Urinary bladder (tissue), 4 donors: Measurements from ENCODE around the gene HPS1. TPM values are rescaled to one million over a fixed set of nuclear protein-coding genes. Genes with fewer than 3 reads are reported as not detected.

Experiments used
- DNase-seq: peaks from one replicate; pipeline ENCODE4 v3.0.0-alpha.2; 2015; ENCODE audit errors: extremely low spot score
- H3K27ac ChIP-seq: one replicate; pipeline ENCODE4 v1.5.1; 2013; ENCODE audit warnings: low read depth, mild to moderate bottlenecking, moderate library complexity
- H3K36me3 ChIP-seq: one replicate; pipeline ENCODE4 v1.6.1; 2013; ENCODE audit warnings: mild to moderate bottlenecking, moderate library complexity; ENCODE audit not compliant: insufficient read depth
- H3K4me1 ChIP-seq: one replicate; pipeline ENCODE4 v1.6.1; 2013; ENCODE audit warnings: mild to moderate bottlenecking, moderate library complexity; ENCODE audit not compliant: insufficient read depth
- H3K4me3 ChIP-seq: one replicate; pipeline ENCODE4 v1.5.1; 2013; ENCODE audit warnings: low read depth, low read length
- WGBS: extraction: QIAGEN DNeasy Blood & Tissue Kit; methylation state at CpG from one replicate; pipeline ENCODE4 v1.1.7; 2013; 5-methylcytosine and 5-hydroxymethylcytosine counted together
- polyA plus RNA-seq: library from polyadenylated mRNA; stranded (reverse); fragments of 200-250 nt; gene quantifications from one replicate; pipeline ENCODE4 v1.2.3, GENCODE V29; 2013
- total RNA-seq: library from RNA; depleted of rRNA; stranded (reverse); fragments of >200 nt; gene quantifications from one replicate; pipeline ENCODE4 v1.2.3, GENCODE V29; 2014
- donor health status: healthy with polysubstance abuse.
- donor health status: healthy.

The HPS1 gene
- total and polyA plus RNA-seq, 2 donors, result 14.6 to 54.6 TPM

DNA sequence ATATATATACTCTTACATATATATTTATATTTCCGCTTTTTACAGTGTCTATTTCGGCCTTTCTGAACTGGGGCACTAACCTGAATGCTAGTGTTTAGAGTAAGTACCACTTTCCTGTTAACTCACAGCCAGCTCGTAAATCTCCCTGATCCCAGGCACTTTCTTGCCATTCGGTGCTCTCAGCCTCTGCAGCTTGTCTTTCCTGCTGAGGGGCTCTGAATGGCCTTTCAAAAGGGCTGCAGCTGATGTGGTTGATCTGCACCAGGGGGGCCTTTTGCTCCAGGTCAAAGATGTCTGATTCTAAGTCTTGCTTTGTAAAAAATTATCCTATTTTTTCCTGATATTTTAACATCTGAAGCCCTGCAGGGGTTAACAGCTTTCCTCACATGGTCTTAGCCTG is 25.5 kb upstream of the HPS1 start:
- H3K4me1 ChIP-seq, result no peaks in the 10 kb centered on the region
- DNase-seq, result no peak
- no peak overlapping the region for H3K27ac ChIP-seq
- no peak overlapping the region for H3K4me3 ChIP-seq
- H3K36me3 ChIP-seq, result no peaks in the 10 kb centered on the region
- 53% methylated on average over 4 of the region's 4 CpGs for WGBS

DNA sequence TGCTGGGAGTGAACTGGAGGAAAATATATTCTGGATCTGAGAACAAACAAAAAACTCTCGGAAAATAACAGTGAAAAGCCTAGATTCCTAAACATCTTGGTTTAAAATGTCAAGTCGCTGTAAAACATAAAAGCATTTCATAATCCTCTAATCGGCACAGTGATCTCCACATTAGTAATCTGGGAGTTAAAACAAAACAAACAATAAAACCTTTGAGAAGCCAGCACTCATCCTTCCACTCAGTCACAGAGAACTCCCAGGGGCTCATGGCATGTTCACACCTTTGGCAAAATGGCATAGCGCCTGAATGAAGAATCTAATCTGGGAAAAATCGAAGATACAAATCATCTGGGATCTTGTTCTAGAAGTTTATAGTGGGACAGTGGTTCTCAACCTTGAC is 24.1 kb upstream of the HPS1 start:
- Histone ChIP-seq H3K4me3 (no peak overlapping the region), H3K4me1 (no peaks in the 10 kb centered on the region), H3K36me3 (no peaks in the 10 kb centered on the region), H3K27ac (no peak overlapping the region)
- WGBS, result 66% methylated on average over 5 of the region's 5 CpGs
- DNase-seq, result no peak

DNA sequence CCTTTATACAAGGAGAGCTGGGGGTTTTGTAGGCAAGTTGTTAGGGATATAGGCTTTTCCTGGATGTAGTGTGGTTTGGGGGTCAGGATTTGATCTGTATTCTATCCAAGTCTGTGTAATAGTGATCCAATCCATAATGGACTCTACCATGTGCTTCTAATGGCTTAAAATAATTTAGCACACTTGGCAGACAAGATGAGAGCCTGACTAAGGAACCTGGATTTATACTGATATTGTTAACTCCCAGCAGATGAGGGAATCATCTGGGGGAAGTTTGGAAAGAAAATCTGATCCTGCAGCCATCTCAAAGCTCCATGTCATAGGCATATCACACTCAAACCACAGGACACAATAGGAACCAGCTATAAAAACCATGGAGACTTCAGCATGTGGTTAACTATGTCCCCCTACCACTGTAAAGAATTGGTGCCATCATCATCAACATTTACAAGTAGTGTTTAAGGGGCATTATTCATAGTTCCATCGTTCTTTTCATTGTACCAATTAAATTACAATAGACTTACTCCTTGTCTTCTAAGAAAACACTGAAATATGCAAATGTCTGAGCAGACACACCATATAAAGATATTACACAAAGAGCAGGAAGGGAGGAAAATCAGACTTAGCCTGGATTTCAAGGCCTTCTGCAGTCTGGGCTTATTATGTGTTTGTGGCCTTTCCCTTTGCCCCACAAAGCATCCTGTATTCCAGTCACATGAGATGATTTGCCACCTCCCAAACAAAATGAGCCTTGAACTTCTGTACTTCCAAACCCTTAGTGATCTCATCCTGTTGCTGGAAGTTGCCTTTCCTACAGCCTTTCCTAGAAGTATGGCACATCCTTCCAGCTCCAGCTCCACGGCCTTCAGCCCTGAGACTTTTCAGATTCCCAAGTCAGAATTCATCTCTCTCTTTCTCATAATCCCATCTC is 22.5 kb upstream of the HPS1 start:
- no peak for DNase-seq
- Histone ChIP-seq H3K4me3 (no peak overlapping the region), H3K36me3 (no peaks in the 10 kb centered on the region), H3K4me1 (no peaks in the 10 kb centered on the region), H3K27ac (no peak overlapping the region)
- 88% methylated on average over 2 of the region's 2 CpGs for WGBS

DNA sequence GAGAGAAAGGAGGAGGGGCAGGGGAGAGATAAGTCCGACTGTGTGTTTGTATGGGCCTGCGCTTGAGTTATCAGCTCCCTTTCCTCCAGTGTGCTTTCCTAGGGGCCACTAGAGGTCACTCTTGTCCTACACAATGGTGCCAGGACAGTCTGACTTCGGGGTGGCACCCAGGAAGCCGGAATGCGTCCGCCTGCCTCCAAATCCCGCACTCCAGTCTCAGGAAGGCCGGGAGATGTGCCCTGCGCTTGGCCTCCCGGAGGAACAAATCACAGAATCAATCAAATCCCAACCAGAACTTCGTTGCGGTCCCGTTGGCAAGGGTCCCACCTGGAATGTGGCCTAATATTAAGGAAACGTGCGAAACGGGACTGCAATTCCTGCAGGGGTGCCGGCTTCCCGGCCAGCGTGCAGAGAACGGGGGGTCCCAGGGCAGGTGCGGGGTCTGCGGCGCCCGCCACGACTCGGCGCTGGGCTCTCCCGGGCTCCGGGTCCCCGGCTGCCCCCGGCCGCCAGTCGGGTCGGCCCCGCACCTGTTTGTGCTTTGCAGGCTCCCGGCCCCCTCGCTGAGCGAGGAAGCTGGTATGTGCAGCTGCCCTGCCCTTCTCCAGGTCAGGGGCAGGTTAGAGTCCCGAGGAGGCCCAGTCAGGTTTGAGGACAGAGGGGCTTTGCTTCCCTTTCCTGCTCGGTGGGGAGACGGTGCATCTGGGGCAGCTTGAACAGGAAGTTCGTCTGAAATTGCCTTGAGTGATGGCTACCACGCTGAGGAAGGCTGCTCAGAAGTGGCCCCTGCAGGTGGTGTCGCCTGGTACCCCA is 21.0 kb upstream of the HPS1 start:
- Histone ChIP-seq H3K36me3 (no peaks in the 10 kb centered on the region), H3K4me3 (peak overlapping the region; percentile 30), H3K27ac (no peak overlapping the region), H3K4me1 (no peaks in the 10 kb centered on the region)
- 17% methylated on average over 44 of the region's 44 CpGs for WGBS
- DNase-seq, result peak; percentile 76

DNA sequence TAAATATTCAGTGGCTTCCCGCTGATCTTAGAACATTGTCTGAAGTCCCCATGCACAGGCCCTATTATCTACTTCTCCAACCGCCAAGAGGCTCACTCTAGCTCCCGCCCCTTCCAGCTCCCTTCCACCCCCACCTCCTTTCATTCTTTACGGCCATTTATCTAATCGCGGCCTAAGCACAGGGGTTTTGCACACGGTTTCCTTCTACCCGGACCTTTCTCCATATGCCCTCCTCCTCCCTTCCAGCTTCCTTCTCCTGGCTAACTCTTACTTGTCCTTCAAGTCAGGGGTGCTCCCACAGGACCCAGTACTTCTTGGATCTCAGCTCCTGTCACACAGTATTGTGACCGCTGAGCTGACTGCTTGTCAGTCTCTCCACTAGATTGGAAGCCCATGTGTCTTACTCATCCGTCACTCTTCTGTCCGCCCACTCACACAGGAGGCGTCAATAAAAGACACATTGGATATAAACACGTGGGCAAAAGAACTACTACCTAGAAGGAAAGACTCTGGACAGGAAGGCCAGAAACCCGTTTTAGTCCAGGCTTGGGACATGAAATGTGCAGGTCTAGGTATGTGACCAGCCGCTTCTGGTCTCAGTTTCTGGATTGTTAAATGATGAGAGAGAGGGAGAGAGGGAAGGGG is 20.2 kb upstream of the HPS1 start:
- Histone ChIP-seq H3K36me3 (no peaks in the 10 kb centered on the region), H3K27ac (no peak overlapping the region), H3K4me3 (no peak overlapping the region), H3K4me1 (no peaks in the 10 kb centered on the region)
- WGBS, result 72% methylated on average over 15 of the region's 15 CpGs
- no peak for DNase-seq

DNA sequence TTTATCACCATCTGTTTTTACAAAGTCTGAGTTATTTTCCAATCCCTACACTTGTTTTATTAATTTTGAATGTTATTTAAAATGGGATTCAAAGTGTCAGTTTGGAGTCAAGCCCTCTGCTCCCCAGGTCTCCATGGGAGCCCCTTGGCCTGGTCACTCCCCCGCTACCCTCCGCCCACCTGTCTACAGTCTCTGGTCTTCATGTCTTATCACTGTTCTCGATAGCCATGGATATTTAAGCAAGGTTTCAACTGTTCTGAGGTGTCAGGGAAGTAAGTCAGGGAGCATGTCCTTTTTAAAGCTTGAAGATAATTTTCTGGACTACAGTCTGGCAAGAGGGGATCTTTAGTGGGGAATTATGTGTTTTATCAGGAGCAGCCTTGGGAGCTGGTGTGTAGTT is 19.1 kb upstream of the HPS1 start:
- 77% methylated on average over 3 of the region's 3 CpGs for WGBS
- DNase-seq, result no peak

DNA sequence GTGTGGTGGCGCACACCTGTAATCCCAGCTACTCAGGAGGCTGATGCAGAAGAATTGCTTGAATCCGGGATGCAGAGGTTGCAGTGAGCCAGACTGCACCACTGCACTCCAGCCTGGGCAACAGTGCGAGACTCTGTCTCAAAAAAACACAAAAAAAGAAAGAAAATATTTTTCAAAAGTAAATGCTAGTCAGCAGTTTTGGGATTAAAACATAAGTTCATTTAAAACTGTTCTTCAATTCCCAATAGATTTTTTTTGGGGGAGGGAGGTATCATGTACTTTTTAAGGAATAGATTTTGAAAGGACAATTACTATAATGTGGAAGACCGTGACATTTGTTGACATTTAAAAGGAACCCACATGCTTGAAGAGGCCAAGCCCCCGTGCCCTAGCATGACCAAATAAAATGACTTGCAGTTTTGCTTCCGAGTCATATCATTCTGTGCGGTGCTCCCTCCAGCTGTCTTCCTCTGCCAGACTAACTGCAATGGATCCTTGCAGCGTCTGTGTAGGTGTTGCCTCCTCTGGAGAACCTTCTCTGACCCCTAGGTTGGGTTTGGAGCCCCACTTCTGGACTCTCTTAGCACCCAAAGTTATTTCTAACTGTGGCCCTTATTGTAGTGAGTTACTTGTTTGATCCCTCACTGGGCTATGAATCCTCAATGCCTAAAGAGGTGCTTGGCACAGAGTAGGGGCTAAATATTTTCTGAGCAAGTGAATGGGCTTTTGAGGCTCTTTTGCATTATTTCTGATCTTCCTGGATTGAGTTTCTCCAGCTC is 17.4 kb upstream of the HPS1 start:
- no peak overlapping the region for H3K27ac ChIP-seq
- DNase-seq, result no peak

More for the DNA sequence above, 19.1 kb upstream of the HPS1 start:
- Histone ChIP-seq H3K4me1 (no peaks in the 10 kb centered on the region), H3K36me3 (no peaks in the 10 kb centered on the region), H3K27ac (no peak overlapping the region), H3K4me3 (no peak overlapping the region)

DNA sequence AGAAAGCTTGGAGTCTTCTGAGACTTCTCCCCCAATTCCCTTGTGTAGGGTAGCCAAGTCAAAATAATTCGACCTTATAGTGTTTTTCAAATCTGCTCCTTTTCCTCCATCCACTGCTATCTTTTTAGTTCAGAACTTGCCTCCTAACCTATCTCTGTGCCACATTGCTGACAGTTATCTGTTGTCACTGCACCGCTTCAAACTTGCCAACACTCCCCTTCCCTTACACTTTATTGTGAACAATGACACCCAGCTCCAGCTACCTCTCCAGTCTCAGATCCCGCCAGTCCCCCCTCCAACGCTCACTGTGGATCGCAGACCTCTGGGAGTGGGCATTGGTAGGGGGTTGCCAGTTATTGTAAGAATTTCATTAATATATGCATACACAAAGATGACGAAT is 16.3 kb upstream of the HPS1 start:
- WGBS, result 94% methylated on average over 6 of the region's 6 CpGs
- Histone ChIP-seq H3K4me3 (no peak overlapping the region), H3K4me1 (peaks cover 2% of the 10 kb centered on the region), H3K36me3 (no peaks in the 10 kb centered on the region), H3K27ac (no peak overlapping the region)
- no peak for DNase-seq

More for the DNA sequence above, 17.4 kb upstream of the HPS1 start:
- WGBS, result 81% methylated on average over 8 of the region's 8 CpGs
- H3K4me3 ChIP-seq, result no peak overlapping the region
- H3K36me3 ChIP-seq, result no peaks in the 10 kb centered on the region
- H3K4me1 ChIP-seq, result no peaks in the 10 kb centered on the region

DNA sequence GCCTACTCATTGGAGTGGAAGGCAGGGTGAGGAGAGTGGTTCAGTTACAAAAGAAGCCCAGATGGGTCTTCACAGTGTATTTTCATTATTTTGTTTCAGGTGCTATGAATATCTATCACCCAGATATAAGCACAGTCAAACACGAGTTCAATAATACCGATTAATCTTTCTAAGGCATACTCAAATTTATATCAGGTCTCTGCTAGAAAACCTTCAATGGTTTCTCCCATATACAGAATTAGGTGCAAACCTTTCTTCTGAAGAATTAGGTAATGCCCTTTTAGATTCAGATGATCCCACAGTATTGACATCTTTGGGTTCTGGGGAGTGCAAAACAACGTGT is 14.7 kb upstream of the HPS1 start:
- WGBS, result 84% methylated on average over 3 of the region's 3 CpGs
- Histone ChIP-seq H3K27ac (no peak overlapping the region), H3K4me3 (no peak overlapping the region), H3K36me3 (no peaks in the 10 kb centered on the region), H3K4me1 (peaks cover 2% of the 10 kb centered on the region)
- DNase-seq, result no peak

DNA sequence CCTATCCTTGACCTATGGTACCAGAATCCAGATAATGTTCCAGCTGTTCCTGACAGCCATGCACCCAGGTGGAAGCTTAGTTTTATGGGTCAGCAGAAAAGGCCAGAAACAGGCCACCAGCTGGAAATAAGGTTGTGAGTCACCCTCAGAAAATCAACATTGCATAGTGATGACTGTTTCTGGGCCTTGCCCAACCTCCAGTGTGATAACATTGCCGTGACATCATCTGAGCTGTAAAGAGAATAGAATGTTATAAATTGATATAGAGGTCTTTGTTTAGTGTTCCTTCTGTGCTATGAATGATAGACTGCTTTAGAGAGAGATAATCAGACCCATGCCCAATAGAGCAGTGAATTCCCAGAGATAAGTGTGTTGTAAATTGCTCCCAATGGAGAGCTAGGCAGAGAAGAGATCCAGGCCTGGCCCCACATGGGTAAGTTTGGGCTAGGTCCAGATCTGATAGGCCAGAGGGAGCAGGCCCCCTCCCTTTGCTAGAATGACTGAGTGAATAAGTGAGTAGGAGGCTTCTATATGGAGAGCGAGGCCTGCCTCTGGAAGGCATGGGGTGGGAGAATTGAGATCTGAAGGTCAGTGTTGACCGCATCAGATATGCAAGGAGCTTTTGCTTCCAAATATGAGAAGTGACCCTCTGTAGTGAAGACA is 14.2 kb upstream of the HPS1 start:
- Histone ChIP-seq H3K4me1 (peaks cover 2% of the 10 kb centered on the region), H3K27ac (peak overlapping the region; percentile 78), H3K4me3 (no peak overlapping the region), H3K36me3 (no peaks in the 10 kb centered on the region)
- peak; percentile 84 for DNase-seq
- WGBS, result 50% methylated on average over 3 of the region's 3 CpGs

DNA sequence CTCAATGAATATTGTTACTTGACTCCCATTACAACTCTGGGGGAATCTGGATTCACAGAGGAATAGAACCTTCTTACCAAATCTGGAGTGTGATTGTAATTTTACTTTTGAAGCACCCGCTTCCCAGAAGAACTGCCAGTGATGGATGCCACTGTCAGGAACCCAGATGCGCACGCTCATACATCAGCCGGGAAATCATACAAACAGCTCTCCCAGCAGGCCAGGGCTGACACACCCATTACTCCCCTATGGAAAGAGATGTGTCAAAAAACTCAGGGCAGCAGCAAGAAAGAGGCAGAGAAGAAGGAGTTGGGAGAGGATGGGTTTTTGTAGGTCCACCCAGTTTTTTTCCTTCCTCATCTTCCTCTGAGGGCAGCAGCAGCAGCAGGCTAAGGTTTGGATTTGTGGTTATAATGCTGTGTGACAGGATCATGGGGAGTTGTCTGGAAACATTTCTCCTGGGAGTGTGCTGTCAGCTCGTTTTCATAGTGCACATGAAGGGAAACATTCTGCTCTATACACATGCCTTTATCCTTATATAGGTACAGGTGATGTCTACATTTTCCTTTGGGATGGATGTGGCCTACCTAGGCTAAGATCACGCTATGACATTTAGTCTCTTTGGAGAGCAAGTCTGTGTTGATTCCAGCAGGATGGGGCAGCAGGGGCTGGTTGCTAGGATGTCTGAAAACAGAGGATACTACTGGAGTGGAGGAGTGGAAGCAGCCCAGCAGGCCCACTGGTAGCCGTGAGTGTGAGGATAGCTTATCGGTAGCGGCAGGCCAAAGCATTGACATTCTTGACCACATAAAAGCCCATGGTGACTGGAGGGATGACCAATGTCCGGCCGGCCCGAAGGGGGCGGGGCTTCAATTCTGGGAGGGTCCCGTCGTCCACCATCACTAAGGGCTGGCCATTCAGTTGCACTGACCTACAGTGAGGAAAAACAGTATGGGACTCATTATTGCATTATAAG is 12.4 kb upstream of the HPS1 start:
- WGBS, result 86% methylated on average over 15 of the region's 15 CpGs

DNA sequence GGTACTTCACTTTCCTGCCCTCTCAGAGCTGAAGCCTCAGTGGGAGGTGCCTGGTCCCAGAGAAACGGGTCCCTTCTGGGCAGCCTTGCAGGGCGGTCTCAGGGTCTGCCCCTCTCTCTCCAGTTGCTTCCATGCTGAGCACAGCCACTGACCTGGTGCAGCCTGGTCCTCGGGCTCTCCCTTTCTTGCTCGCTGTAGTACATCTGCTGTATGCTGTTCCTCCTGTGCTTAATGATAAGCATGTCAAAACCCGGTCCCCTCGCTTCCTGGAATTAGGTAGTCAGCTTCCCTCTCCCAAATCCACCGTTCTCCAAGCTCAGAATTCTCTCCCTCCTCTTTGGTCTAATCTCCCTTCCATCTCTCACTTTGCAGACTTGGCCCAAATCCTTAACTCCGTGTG is 11.0 kb upstream of the HPS1 start:
- no peak overlapping the region for H3K27ac ChIP-seq
- WGBS, result 38% methylated on average over 8 of the region's 8 CpGs
- H3K4me3 ChIP-seq, result no peak overlapping the region
- no peak for DNase-seq
- H3K4me1 ChIP-seq, result peaks cover 2% of the 10 kb centered on the region
- no peaks in the 10 kb centered on the region for H3K36me3 ChIP-seq

More for the DNA sequence above, 12.4 kb upstream of the HPS1 start:
- Histone ChIP-seq H3K27ac (no peak overlapping the region), H3K36me3 (no peaks in the 10 kb centered on the region), H3K4me3 (no peak overlapping the region), H3K4me1 (peaks cover 2% of the 10 kb centered on the region)
- no peak for DNase-seq
